SK-N-SH treated with all-trans-retinoic acid at 6 μM for 48 hours (cell line): Measurements from ENCODE around the gene CEACAM16.

Source experiments
- ATAC-seq: fragments of 200-7000 bp; cut with Tn5 transposase; 3 replicates; pipeline ENCODE4 v1.9.1; 2020; ENCODE audit warnings: mild to moderate bottlenecking, moderate library complexity
- ARNTL ChIP-seq: fragments of 450-650 bp; formaldehyde crosslinking; IDR thresholded peaks from 2 replicates; pipeline ENCODE4 v1.5.0; 2020; ENCODE audit warnings: low read depth, mild to moderate bottlenecking, moderate library complexity, borderline replicate concordance
- BACH2 ChIP-seq: fragments of 250-450 bp; sonication (Bioruptor Pico); IDR thresholded peaks from 2 replicates; pipeline ENCODE4 v1.9.0; 2021; ENCODE audit warnings: mild to moderate bottlenecking, borderline replicate concordance
- CREB5 ChIP-seq: fragments of 250-450 bp; sonication (Bioruptor Pico); IDR thresholded peaks from 2 replicates; pipeline ENCODE4 v1.5.1; 2020; ENCODE audit warnings: low read depth, mild to moderate bottlenecking, moderate library complexity
- CSDC2 ChIP-seq: fragments of 250-450 bp; sonication (Bioruptor Pico); IDR thresholded peaks from 2 replicates; pipeline ENCODE4 v1.5.0; 2020; ENCODE audit warnings: mild to moderate bottlenecking, moderate library complexity
- CSRNP3 ChIP-seq: fragments of 250-450 bp; sonication (Bioruptor Pico); IDR thresholded peaks from 2 replicates; pipeline ENCODE4 v1.5.1; 2021; ENCODE audit warnings: mild to moderate bottlenecking, moderate library complexity
- ESRRG ChIP-seq: fragments of 250-450 bp; sonication (Bioruptor Pico); IDR thresholded peaks from 2 replicates; pipeline ENCODE4 v1.6.1; 2021; ENCODE audit warnings: mild to moderate bottlenecking
- GLIS3 ChIP-seq: fragments of 250-450 bp; sonication (Bioruptor Pico); IDR thresholded peaks from 2 replicates; pipeline ENCODE4 v1.5.0; 2020; ENCODE audit warnings: mild to moderate bottlenecking, moderate library complexity
- ISL1 ChIP-seq: fragments of 250-450 bp; sonication (Bioruptor Pico); IDR thresholded peaks from 2 replicates; pipeline ENCODE4 v2.1.2; 2022; ENCODE audit warnings: mild to moderate bottlenecking, moderate library complexity
- OSR1 ChIP-seq: fragments of 250-450 bp; sonication (Bioruptor Pico); IDR thresholded peaks from 2 replicates; pipeline ENCODE4 v1.8.0; 2022; ENCODE audit warnings: moderate library complexity, mild to moderate bottlenecking, inconsistent platforms
- PATZ1 ChIP-seq: fragments of 250-450 bp; sonication (Bioruptor Pico); IDR thresholded peaks from 2 replicates; pipeline ENCODE4 v1.8.0; 2020; ENCODE audit warnings: mild to moderate bottlenecking, moderate library complexity, borderline replicate concordance
- POU6F1 ChIP-seq: fragments of 250-450 bp; sonication (Bioruptor Pico); IDR thresholded peaks from 2 replicates; pipeline ENCODE4 v1.8.0; 2021; ENCODE audit warnings: low read depth, mild to moderate bottlenecking, moderate library complexity, borderline replicate concordance
- PPARA ChIP-seq: fragments of 250-450 bp; sonication (Bioruptor Pico); IDR thresholded peaks from 2 replicates; pipeline ENCODE4 v1.5.0; 2020; ENCODE audit warnings: mild to moderate bottlenecking, borderline replicate concordance
- RARB ChIP-seq: fragments of 250-450 bp; sonication (Bioruptor Pico); IDR thresholded peaks from 2 replicates; pipeline ENCODE4 v1.8.0; 2021; ENCODE audit warnings: mild to moderate bottlenecking, moderate library complexity
- SNAI2 ChIP-seq: fragments of 250-450 bp; sonication (Bioruptor Pico); IDR thresholded peaks from 2 replicates; pipeline ENCODE4 v1.5.0; 2020; ENCODE audit warnings: mild to moderate bottlenecking, moderate library complexity
- TCF4 ChIP-seq: fragments of 250-450 bp; sonication (Bioruptor Pico); IDR thresholded peaks from 2 replicates; pipeline ENCODE4 v1.8.0; 2021; ENCODE audit warnings: mild to moderate bottlenecking, moderate library complexity, borderline replicate concordance
- TOX ChIP-seq: fragments of 250-450 bp; sonication (Bioruptor Pico); IDR thresholded peaks from 2 replicates; pipeline ENCODE4 v1.8.0; 2021; ENCODE audit warnings: mild to moderate bottlenecking, moderate library complexity, borderline replicate concordance
- TSHZ2 ChIP-seq: fragments of 250-450 bp; sonication (Bioruptor Pico); IDR thresholded peaks from 2 replicates; pipeline ENCODE4 v1.5.0; 2020; ENCODE audit warnings: mild to moderate bottlenecking, moderate library complexity
- ZC3H10 ChIP-seq: fragments of 250-450 bp; sonication (Bioruptor Pico); IDR thresholded peaks from 2 replicates; pipeline ENCODE4 v1.5.1; 2021; ENCODE audit warnings: mild to moderate bottlenecking, moderate library complexity
- ZFP3 ChIP-seq: fragments of 250-450 bp; sonication (Bioruptor Pico); IDR thresholded peaks from 2 replicates; pipeline ENCODE4 v1.5.0; 2020; ENCODE audit warnings: mild to moderate bottlenecking, moderate library complexity
- ZFP30 ChIP-seq: fragments of 450-650 bp; formaldehyde crosslinking; IDR thresholded peaks from 2 replicates; pipeline ENCODE4 v1.5.0; 2022; ENCODE audit warnings: mild to moderate bottlenecking, moderate library complexity
- ZNF565 ChIP-seq: fragments of 450-650 bp; formaldehyde crosslinking; conservative IDR thresholded peaks from 2 replicates; pipeline ENCODE4 v1.5.0; 2020; ENCODE audit warnings: low read depth, mild to moderate bottlenecking, moderate library complexity

The CEACAM16 gene

GRCh38 chr19:44742330-44743061 lies 43.5 kb downstream of the CEACAM16 start:
- TF ChIP-seq POU6F1 (no peak), CSDC2 (CRISPR knock-in tag) (no peak), CSRNP3 (CRISPR knock-in tag) (no peak), ZFP3 (0 out of 2 replicates have a peak, but pooled peaks have one; percentile 2)
- ATAC-seq, result peak; percentile 9

GRCh38 chr19:44744871-44745332 lies 46.0 kb downstream of the CEACAM16 start:
- TF ChIP-seq BACH2 (CRISPR knock-in tag) (no peak), CSDC2 (CRISPR knock-in tag) (no peak), PATZ1 (CRISPR knock-in tag) (no peak), SNAI2 (CRISPR knock-in tag) (no peak), CSRNP3 (CRISPR knock-in tag) (no peak), ISL1 (CRISPR knock-in tag) (no peak)
- ATAC-seq, result no peak

- TF ChIP-seq RARB, result no peak
- TF ChIP-seq TOX (CRISPR knock-in tag), result no peak
- TF ChIP-seq CSRNP3 (CRISPR knock-in tag), result no peak
- TF ChIP-seq OSR1 (CRISPR knock-in tag), result no peak
- TF ChIP-seq ISL1 (CRISPR knock-in tag), result no peak
- no peak for TF ChIP-seq ZNF565 (CRISPR knock-in tag)
- no peak for TF ChIP-seq GLIS3 (CRISPR knock-in tag)
- no peak for TF ChIP-seq ZC3H10 (CRISPR knock-in tag)
- no peak for TF ChIP-seq SNAI2 (CRISPR knock-in tag)
- TF ChIP-seq PPARA (CRISPR knock-in tag), result no peak
- TF ChIP-seq TCF4, result no peak
- TF ChIP-seq BACH2 (CRISPR knock-in tag), result no peak
- no peak for TF ChIP-seq CREB5
- no peak for TF ChIP-seq ARNTL (CRISPR knock-in tag)
- no peak for TF ChIP-seq ZFP30
- no peak for TF ChIP-seq ZFP3
- TF ChIP-seq CSDC2 (CRISPR knock-in tag), result no peak
- TF ChIP-seq ESRRG (CRISPR knock-in tag), result no peak
- no peak for TF ChIP-seq TSHZ2 (CRISPR knock-in tag)
- TF ChIP-seq, all 23 proteins: peak for 0
- ATAC-seq, result peak; percentile 24
Observed at GRCh38 chr19:44745341-44745831, 46.4 kb downstream of the CEACAM16 start.
